Tracheal epithelial cell (primary cell): ENCODE results near the gene CDKL1. TPM values are rescaled to one million over a fixed set of nuclear protein-coding genes. Genes with fewer than 3 reads are reported as not detected.

Experiments used
- total RNA-seq: library from RNA; depleted of rRNA; stranded (reverse); fragments of >200 nt; gene quantifications from 2 replicates; pipeline ENCODE4 v1.2.1, GENCODE V29; 2014

CDKL1 gene
- 5.3 and 14.2 TPM in 2 replicates for total RNA-seq

DNA sequence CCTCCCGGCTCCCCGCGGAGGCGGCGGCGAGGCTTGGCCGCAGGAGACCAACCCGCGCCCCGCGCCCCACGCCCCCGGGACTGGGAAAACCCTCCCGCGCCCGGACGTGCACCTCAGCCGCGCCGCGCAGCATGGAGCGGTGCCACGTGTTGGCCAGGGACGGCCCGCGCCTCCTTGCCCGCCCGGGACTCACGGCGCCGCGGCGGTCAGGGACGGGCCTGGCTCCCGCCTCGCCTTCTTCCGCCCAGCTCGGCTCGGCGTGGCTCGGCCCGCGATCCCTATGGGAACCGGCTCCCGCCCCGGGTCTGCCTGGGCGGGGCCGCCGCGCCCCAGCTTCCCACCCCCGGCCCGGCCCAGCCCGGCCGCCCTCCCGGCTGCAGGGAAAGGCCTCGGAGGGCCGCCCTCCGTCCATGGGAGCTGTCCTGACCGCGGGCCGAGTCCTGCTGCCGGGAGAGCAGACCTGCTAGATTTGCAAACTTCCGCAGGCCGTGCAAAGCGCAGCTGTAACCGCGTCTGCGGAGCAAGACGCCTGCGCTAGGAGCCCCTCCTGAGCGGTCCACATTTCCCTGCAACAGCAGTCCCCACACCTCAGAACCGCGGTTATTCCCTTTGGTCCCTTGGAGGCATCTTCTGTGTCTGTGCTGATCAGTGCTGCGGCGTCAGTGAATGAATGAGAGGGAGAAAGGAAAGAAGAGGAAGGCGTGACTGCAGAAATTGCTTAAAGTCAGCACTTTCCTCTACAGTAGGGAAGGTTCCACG is at the start of gene CDKL1:
Gene CDKL1 (minus strand): TSS at position 251 of the 759 bp plus-strand sequence. CDS start 1,013 bp downstream, outside the sequence.

GRCh38 chr14:50311972-50312733 is 84.5 kb downstream of the CDKL1 start, which contains the start of the genes DMAC2L and L2HGDH:
TSS of gene DMAC2L (plus strand) at chr14:50312324. CDS start at chr14:50321488, 9,164 bp downstream.
TSS of gene L2HGDH (minus strand) at chr14:50312229. CDS start at chr14:50312150, 79 bp downstream.

Other genes starting within 250 kb of the CDKL1 start
- 21.7 and 22.2 TPM in 2 replicates for gene SOS2, start 165.3 kb downstream of the CDKL1 start, total RNA-seq
- 7.0 and 12.1 TPM in 2 replicates for gene L2HGDH, start 84.7 kb downstream of the CDKL1 start, total RNA-seq
- gene DMAC2L, start 84.6 kb downstream of the CDKL1 start, total RNA-seq = 5.5 and 9.2 TPM in 2 replicates
- gene MAP4K5, start 135.7 kb upstream of the CDKL1 start, total RNA-seq = 32.2 and 58.1 TPM in 2 replicates
- 1.1 and 4.6 TPM in 2 replicates for gene ATL1, start 163.3 kb upstream of the CDKL1 start, total RNA-seq